NCI-H524 (cell line): Measurements from ENCODE around the gene GSE1.
A peak's percentile ranks its signal among the peaks of the same experiment; 100 is the strongest.

Experiments used
- DNase-seq, 2 experiments: peaks; one replicate each; lab custom pipeline; 2025; lab: John Stamatoyannopoulos, UW

Gene GSE1

GRCh38 chr16:85697431-85697830, 84.3 kb downstream of the GSE1 start:
- DNase-seq = no peak

- DNase-seq = no peak
These were observed 85.4 kb downstream of the GSE1 start for GRCh38 chr16:85698459-85698891.

GRCh38 chr16:85698935-85699558, 85.9 kb downstream of the GSE1 start:
- DNase-seq = no peak

GRCh38 chr16:85699628-85700027, 86.5 kb downstream of the GSE1 start:
- no peak for DNase-seq

DNA sequence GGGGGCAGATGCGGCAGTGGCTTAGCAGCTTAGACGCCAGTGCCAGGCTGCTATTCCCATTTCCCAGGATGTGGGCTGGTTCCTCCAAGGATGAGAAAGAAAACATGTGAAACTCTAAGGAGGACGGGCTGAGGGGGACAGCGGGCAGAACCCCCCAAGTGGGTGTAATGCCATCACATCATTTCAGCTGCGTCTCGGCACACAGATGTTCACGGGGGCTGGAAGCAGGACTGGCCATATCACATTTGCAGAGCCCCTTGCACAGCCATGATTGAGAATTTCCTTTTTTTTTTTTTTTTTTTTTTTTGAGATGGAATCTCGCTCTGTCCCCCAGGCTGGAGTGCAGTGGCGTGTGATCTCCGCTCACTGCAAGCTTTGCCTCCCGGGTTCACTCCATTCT, 90.9 kb downstream of the GSE1 start:
- DNase-seq = no peak

DNA sequence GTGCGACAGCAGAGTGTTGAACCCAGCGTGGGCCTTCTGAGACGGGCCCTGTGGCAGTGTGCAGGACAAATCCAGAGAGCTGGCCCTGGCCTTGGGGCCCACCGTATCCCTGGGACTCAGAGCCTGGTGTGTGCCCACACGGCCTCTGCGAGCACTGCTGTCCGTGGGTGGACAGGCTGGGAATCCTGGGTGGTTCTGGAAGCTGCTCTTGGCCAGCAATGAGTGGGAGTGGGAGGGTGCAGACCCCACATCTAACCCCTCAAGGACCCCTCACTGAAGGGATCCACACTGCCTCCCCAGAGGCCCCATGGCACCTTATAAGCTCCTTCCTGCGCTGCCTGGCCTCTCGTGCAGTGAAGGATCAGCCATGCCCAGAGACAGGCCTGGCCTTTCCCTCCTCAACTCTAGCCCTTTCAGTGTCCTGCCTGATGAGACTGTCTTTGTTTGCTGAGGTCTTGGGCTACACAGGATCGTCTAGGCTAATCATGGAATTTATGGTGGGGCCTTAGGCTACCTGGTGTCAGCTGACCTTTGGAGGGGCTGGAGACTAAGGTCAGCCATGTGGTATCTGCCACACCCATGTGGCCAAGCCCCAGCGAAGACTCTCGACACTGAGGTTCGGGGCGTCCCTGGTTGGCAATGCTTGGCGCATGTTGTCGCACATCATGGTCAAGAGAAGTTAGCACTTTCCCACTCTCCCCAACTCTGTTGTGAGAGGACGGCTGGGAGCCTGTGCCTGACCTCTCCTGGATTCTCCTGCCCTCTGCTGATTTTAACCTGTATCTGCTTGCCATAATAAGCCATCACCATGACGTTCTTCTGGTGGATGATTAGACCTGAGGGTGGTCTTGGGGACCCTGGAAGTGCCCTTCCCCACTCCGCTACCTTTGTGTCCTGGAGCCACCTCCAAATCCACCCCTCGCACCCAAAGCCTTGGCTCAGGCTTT, 92.1 kb downstream of the GSE1 start:
- DNase-seq = no peak

- no peak for DNase-seq
These were observed 93.4 kb downstream of the GSE1 start for GRCh38 chr16:85706449-85707034.

- no peak for DNase-seq
These were observed 94.5 kb downstream of the GSE1 start for GRCh38 chr16:85707528-85708095.

GRCh38 chr16:85708338-85708737, 95.2 kb downstream of the GSE1 start:
- DNase-seq = no peak

DNA sequence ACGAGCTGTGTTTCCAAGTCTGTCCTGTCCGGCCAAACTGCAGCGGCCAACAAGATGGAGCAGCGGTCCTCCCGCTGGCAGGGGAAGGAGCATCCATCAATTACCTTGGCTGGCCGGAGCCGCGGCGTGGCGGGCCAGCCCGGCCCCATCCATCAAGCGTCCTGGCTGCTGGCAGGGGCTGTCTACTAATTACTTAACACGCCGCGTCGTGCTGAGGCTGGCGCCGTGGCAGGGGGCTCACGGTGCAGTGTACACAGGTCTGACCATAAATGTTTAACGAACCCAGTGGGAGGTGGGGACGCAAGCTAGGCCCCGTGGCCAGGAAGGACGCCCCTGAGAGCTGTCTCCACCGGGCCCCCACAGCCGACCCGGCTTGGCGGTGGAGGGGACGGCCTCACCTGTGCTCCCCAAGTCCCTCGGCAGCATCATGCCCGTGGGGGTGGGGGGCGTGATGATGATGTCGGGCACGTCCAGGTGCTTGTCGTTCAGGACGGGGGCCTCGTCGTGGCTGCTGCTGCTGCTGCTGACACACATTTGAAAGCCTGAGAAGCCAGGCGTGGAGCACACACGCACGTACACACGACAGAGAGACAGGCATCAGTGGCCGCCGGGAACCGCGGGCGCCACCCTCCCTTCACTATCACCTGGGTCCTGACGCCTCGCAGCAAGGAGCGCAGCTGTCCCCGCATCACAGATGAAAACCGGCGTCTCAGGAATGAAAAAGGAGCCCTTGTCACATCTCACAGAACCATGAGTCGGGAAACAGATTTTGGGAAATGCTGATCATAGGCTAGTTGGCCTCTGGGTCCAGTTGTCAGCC, 96.9 kb downstream of the GSE1 start:
- DNase-seq = no peak

- DNase-seq = peak in 1 of 2 experiments; percentile 54
These were observed 97.6 kb downstream of the GSE1 start for GRCh38 chr16:85710732-85711131.

DNA sequence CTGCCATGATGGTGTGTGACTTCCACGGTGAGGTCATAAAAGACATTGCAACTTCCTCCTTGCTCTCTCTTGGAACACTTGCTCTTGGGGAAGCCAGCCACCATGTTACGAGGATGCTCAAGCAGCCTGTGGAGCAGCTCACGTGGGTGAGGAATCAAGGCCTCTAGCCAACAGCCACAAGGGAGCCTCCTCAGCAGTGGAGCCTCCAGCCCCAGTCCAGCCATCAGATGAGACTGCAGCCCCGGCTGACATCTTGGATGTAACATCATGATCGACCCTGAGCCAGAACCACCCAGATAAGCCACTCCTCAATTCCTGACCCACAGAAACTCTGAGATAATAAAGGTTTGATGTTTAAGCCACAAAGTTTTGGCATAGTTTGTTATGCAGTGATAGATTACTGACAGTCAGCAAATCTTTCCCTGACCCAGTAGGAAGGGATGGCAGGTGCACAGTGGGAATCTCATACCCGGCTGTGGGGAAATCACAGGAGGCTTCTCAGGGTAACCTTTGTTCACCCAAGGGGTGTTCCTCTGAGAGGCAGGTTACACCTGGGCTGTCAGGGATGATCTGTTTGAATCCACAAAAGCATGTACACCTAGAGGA, 99.0 kb downstream of the GSE1 start:
- DNase-seq = no peak

DNA sequence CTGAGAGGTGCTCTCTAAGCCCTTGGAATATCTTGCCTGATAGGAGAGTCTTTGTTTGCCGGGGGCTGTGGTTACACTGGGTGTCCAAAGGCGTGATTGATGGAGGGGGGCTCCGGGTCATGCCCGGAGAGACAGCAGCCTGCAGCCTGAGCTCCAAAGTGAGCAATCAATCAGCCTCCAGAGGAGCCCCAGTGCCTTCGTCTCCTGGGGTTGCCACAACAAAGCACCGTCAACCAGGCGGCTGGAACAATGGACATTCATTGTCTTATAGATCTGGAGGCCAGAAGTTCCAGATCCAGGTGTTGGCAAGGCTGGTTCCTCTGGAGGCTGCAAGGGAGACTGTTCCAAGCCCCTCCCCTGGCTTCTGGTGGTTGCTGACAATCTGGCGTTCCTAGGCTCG, 99.7 kb downstream of the GSE1 start:
- no peak for DNase-seq

GRCh38 chr16:85715169-85716021, 102.3 kb downstream of the GSE1 start:
- DNase-seq = peak; percentile 87 to 93

- DNase-seq = no peak
These were observed 103.0 kb downstream of the GSE1 start for GRCh38 chr16:85716022-85716679.

DNA sequence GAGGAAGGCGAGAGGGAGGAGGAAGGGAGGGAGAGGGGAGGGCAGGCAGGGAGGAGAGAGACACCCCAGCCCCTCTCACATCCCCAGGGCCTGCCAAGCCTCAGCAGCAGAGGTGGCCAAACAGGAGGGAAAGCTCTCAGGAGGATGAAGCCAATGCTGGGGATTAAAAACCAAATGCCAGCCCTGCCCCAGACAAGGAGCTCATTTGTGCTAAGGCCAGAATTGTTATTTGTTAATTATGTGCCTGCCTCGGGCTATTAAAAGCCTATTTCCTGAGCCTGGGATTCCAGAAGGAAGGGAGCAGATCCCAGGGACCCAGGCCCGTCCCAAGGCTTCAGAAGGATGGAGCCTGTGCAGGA, 103.5 kb downstream of the GSE1 start:
- DNase-seq = peak; percentile 47 to 80

DNA sequence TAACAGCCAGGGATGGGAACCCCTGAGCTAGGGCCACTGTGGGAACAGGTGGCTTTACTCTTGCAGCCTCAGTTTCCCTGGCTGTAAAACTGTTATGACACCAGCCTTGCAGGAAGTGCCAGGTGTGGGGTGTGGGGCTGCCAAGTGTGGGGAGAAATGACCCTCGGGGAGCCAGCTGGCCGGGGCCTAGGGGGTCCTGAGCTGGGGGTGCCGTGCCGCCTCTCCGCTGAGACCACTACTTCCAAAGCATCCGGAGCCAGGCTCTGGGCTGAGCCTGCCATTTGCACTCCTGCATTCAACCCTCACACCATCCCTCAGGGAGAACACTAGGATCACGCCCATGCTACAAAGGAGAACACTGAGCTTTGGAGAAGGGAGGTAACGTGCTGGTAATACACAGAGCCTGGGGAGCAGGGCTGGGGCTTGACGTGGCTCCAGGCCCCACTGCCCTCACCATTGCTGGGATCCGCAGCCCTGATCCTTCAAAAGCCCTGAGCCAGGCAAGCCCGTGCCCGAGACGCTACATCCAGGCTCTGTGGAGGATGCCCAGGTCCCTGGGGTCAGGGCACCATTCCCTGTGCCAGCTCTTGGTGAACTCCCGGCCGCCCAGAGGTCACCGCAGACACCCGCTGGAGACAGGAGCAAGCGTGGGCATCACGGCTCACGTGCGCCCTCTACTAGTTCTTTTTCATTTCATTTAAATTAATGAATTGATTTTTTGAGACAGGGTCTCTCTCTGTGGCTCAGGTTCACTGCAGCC, 104.5 kb downstream of the GSE1 start:
- peak; percentile 69 to 85 for DNase-seq

- DNase-seq = no peak
These were observed 105.0 kb downstream of the GSE1 start for GRCh38 chr16:85718153-85718477.

DNA sequence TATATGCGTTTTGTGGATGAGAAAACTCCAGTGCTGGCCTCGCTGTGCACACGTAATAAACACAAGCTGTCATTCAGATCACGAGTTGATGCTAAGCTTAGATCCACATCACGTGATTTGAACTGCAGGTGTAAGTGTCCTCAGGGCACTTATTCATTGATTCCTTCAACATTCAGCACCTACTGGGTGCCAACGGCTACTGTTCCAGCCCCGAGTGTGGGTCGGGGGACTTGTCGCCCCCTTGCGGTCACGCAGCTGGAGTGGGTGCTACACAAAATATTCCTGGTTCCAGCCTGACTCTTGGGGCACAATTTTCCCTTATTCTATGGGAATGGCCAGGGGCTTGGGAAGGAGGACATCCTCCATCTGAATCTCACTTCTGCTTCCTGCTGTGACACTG, 105.6 kb downstream of the GSE1 start:
- DNase-seq = peak in 1 of 2 experiments; percentile 62
